ENCODE results near the gene CCNF. TPM values are rescaled to one million over a fixed set of nuclear protein-coding genes. Genes with fewer than 3 reads are reported as not detected.

CCNF gene
- total and polyA plus RNA-seq, 2 of the 8 experiments (the other 6 are each of a cell fraction or from before 2014, with no cell fraction given) = 15.4 to 54.3 TPM

GRCh38 chr16:2428784-2429033, 538 bp upstream of the CCNF start:
- H3K23ac ChIP-seq (ENCODE audit: insufficient read length) = no peak overlapping the region
- no peak overlapping the region for H3K27ac ChIP-seq (ENCODE audit: low read depth, low read length)
- no peak overlapping the region for H3K4ac ChIP-seq (replicated peaks; ENCODE audit: insufficient read length, low read depth, low read length)
- FAIRE-seq = no peak
- peak overlapping the region; percentile 95 for H4K91ac ChIP-seq (replicated peaks; ENCODE audit: insufficient read length, low read length)
- peaks cover 12% of the 10 kb centered on the region; the same call in 1 of the 2 replicates for H3K23me2 ChIP-seq (ENCODE audit: low read depth, low read length)
- TF ChIP-seq ATF2 (IDR thresholded peaks at IDR 0.05; ENCODE audit: low read length) = no peak
- TF ChIP-seq CHD2 (IDR thresholded peaks at IDR 0.05; ENCODE audit: low read length) = no peak
- TF ChIP-seq POLR2A (IDR thresholded peaks at IDR 0.05; ENCODE audit: control extremely low read depth in 1 of 2, low read depth in 2 of 2, low read length in 2 of 2) = peak in 1 of 2 experiments; percentile 92; a peak in 2 of 3 replicates
- peak; percentile 82 for TF ChIP-seq POLR2AphosphoS5 (IDR thresholded peaks at IDR 0.05; ENCODE audit: low read depth, low read length)
- TF ChIP-seq KDM4A (IDR thresholded peaks at IDR 0.05; ENCODE audit: low read depth, low read length, severe bottlenecking) = peak; percentile 77
- peak in 1 of 2 experiments; percentile 22; a peak in 1 of 4 replicates for TF ChIP-seq SIN3A (conservative IDR thresholded peaks at IDR 0.05 in 1 of 2, IDR thresholded peaks at IDR 0.05 in 1 of 2; ENCODE audit: low read depth in 1 of 2, low read length in 2 of 2)
- peak; percentile 2 for TF ChIP-seq EZH2 (IDR thresholded peaks at IDR 0.05; ENCODE audit: low read depth, low read length, severe bottlenecking)
- peak; percentile 53; the same call in 1 of the 2 replicates for TF ChIP-seq PHF8 (conservative IDR thresholded peaks at IDR 0.05; ENCODE audit: low read depth, low read length)
- peak overlapping the region; percentile 61; the same call in 1 of the 2 replicates for H2BK15ac ChIP-seq (ENCODE audit: low read length)
- H2AFZ ChIP-seq (ENCODE audit: low read length) = peak overlapping the region; percentile 85; the same call in 1 of the 2 replicates
- H3K4me2 ChIP-seq (ENCODE audit: insufficient read depth in 1 of 2, low read depth in 2 of 2, low read length in 2 of 2) = peak overlapping the region; percentile 51 to 98
- peak overlapping the region; percentile 80 for H3K56ac ChIP-seq (replicated peaks; ENCODE audit: insufficient read length, low read depth, low read length)
- no peak overlapping the region for H2BK20ac ChIP-seq (ENCODE audit: low read length)
- H3K4me1 ChIP-seq (replicated peaks in 1 of 4; ENCODE audit: control insufficient read depth in 3 of 4, insufficient read depth in 4 of 4, low read length in 3 of 4) = peaks cover 0 to 13% (median 6%) of the 10 kb centered on the region in 4 experiments; a peak in 5 of 7 replicates
- H4K20me1 ChIP-seq (replicated peaks in 1 of 2; ENCODE audit: control insufficient read depth in 1 of 2, insufficient read depth in 2 of 2, low read length in 2 of 2) = peaks cover 8 to 11% of the 10 kb centered on the region in 2 experiments
- H3K79me1 ChIP-seq (ENCODE audit: low read depth, low read length) = 0 out of 2 replicates have a peak, but pooled peaks cover 6% of the 10 kb centered on the region
- peak overlapping the region; percentile 48 to 73 (median 50) for H3K4me3 ChIP-seq (ENCODE audit: extremely low read depth in 1 of 4, insufficient read depth in 2 of 4, low read depth in 3 of 4, low read length in 4 of 4)
- H3K9me3 ChIP-seq (ENCODE audit: insufficient read depth in 2 of 2, low read depth in 1 of 2, low read length in 1 of 2) = no peaks in the 10 kb centered on the region
- H3K18ac ChIP-seq (ENCODE audit: extremely low read depth, low read length) = peak overlapping the region; percentile 96
- H4K8ac ChIP-seq (ENCODE audit: extremely low read depth, insufficient read depth, low read length) = peak overlapping the region; percentile 91
- CTCF ChIA-PET (ENCODE audit: partially characterized antibody) = interaction anchor here (0.6 to 2.8 kb wide), 8 partner anchors 27 to 187 kb away, joined by 3 to 9 read pairs (median 4); partner anchors contain the start of gene ECI1
- H2BK12ac ChIP-seq (ENCODE audit: low read depth, low read length) = peak overlapping the region; percentile 80; the same call in 1 of the 2 replicates
- H2BK120ac ChIP-seq (replicated peaks; ENCODE audit: low read depth, low read length) = peak overlapping the region; percentile 69
- H2BK5ac ChIP-seq (ENCODE audit: low read depth, low read length) = peak overlapping the region; percentile 78; the same call in 1 of the 2 replicates
- peaks cover 0 to 15% of the 10 kb centered on the region in 2 experiments; a peak in 2 of 4 replicates for H3K79me2 ChIP-seq (ENCODE audit: control insufficient read depth in 1 of 2, insufficient read depth in 2 of 2, low read length in 2 of 2)
- H4K5ac ChIP-seq (ENCODE audit: insufficient read length, low read depth, low read length) = peak overlapping the region; percentile 76
- peak overlapping the region; percentile 13 to 77 (median 59); a peak in 6 of 7 replicates for H3K9ac ChIP-seq (replicated peaks in 1 of 4; ENCODE audit: extremely low read depth in 1 of 4, low read depth in 3 of 4, low read length in 3 of 4)
- no peak for DNase-seq (ENCODE audit: low read depth in 1 of 2, low spot score in 2 of 2)
- peaks cover 0 to 9% (median 2%) of the 10 kb centered on the region in 4 experiments; a peak in 2 of 7 replicates for H3K27me3 ChIP-seq (replicated peaks in 1 of 4; ENCODE audit: control insufficient read depth in 3 of 4, extremely low read depth in 1 of 4, insufficient read depth in 3 of 4, low read length in 3 of 4)
- H3K14ac ChIP-seq (ENCODE audit: insufficient read length) = no peak overlapping the region
- POLR2A ChIA-PET (ENCODE audit: partially characterized antibody) = interaction anchor here (0.6 to 2.2 kb wide), 10 partner anchors 9 to 178 kb away, joined by 3 to 9 read pairs (median 4); partner anchors contain the start of gene ECI1
- 1% methylated on average over 18 of the region's 24 CpGs; no CpG with 5 or more reads in 1 of the 2 experiments for WGBS, 2 experiments (ENCODE audit: extremely low coverage in 1 of 2, insufficient coverage in 1 of 2, insufficient read length in 1 of 2, insufficient replicate concordance in 2 of 2, low coverage in 1 of 2, low lambda C conversion rate in 2 of 2, missing lambda C conversion rate in 1 of 2)
- no peak overlapping the region for H2AK5ac ChIP-seq (ENCODE audit: low read depth, low read length)
- H3K36me3 ChIP-seq (ENCODE audit: control insufficient read depth in 2 of 4, insufficient read depth in 4 of 4, low read length in 3 of 4) = peaks cover 12 to 20% (median 17%) of the 10 kb centered on the region in 4 experiments
